ENCODE data around the gene AK9. TPM values are rescaled to one million over a fixed set of nuclear protein-coding genes. Genes with fewer than 3 reads are reported as not detected.

The AK9 gene
- polyA plus RNA-seq, 1 of the 3 experiments (the other 2 are of a cell fraction): 0.76 TPM

DNA sequence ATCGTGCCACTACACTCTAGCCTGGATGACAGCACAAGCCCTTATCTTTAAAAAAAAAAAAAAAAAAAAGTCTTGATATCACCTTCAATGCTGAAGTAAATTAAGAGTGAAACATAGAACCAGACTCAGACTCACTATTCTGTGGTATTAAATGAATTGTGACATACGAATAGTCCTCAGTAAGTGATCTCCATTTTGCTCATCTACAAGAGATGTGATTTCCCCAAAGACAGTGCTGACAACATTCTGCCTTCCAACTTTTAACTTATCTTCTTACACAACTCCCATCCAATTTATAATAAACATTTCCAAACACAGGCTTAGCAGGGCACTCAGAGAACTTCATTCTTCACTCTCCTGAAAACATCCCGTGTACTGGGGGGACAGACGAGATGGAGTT, 216.0 kb downstream of the AK9 start:
- no peak overlapping the region for H2AFZ ChIP-seq (ENCODE audit: low read depth)
- peaks cover 31 to 51% of the 10 kb centered on the region in 2 experiments for H3K36me3 ChIP-seq (replicated peaks in 1 of 2; ENCODE audit: control insufficient read depth in 1 of 2, insufficient read depth in 2 of 2, low read length in 1 of 2)
- WGBS (ENCODE audit: low lambda C conversion rate): 95% methylated on average over 4 of the region's 4 CpGs
- H3K27me3 ChIP-seq (ENCODE audit: insufficient read depth): no peaks in the 10 kb centered on the region
- no peak for TF ChIP-seq SMC3 (IDR thresholded peaks at IDR 0.05; ENCODE audit: low read depth, low read length)
- no peak for TF ChIP-seq NRF1 (IDR thresholded peaks at IDR 0.05; ENCODE audit: low read depth, low read length)
- TF ChIP-seq FOXM1 (IDR thresholded peaks at IDR 0.05; ENCODE audit: low read depth): no peak
- TF ChIP-seq, protein P1, sequence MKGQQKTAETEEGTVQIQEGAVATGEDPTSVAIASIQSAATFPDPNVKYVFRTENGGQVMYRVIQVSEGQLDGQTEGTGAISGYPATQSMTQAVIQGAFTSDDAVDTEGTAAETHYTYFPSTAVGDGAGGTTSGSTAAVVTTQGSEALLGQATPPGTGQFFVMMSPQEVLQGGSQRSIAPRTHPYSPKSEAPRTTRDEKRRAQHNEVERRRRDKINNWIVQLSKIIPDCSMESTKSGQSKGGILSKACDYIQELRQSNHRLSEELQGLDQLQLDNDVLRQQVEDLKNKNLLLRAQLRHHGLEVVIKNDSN (IDR thresholded peaks at IDR 0.05; ENCODE audit: borderline replicate concordance, low read depth): no peak
- no peak for TF ChIP-seq FOXJ3 (CRISPR knock-in tag; IDR thresholded peaks at IDR 0.05)
- no peak for TF ChIP-seq RFX5 (IDR thresholded peaks at IDR 0.05; ENCODE audit: low read length)
- no peak for TF ChIP-seq YY1 (IDR thresholded peaks at IDR 0.05; ENCODE audit: low read depth)
- TF ChIP-seq, protein P2, sequence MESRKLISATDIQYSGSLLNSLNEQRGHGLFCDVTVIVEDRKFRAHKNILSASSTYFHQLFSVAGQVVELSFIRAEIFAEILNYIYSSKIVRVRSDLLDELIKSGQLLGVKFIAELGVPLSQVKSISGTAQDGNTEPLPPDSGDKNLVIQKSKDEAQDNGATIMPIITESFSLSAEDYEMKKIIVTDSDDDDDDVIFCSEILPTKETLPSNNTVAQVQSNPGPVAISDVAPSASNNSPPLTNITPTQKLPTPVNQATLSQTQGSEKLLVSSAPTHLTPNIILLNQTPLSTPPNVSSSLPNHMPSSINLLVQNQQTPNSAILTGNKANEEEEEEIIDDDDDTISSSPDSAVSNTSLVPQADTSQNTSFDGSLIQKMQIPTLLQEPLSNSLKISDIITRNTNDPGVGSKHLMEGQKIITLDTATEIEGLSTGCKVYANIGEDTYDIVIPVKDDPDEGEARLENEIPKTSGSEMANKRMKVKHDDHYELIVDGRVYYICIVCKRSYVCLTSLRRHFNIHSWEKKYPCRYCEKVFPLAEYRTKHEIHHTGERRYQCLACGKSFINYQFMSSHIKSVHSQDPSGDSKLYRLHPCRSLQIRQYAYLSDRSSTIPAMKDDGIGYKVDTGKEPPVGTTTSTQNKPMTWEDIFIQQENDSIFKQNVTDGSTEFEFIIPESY (IDR thresholded peaks at IDR 0.05; ENCODE audit: borderline replicate concordance, low read depth): no peak
- TF ChIP-seq TCF12 (IDR thresholded peaks at IDR 0.05): no peak
- TF ChIP-seq GABPA (IDR thresholded peaks at IDR 0.05; ENCODE audit: low read depth): no peak
- TF ChIP-seq, protein P3, sequence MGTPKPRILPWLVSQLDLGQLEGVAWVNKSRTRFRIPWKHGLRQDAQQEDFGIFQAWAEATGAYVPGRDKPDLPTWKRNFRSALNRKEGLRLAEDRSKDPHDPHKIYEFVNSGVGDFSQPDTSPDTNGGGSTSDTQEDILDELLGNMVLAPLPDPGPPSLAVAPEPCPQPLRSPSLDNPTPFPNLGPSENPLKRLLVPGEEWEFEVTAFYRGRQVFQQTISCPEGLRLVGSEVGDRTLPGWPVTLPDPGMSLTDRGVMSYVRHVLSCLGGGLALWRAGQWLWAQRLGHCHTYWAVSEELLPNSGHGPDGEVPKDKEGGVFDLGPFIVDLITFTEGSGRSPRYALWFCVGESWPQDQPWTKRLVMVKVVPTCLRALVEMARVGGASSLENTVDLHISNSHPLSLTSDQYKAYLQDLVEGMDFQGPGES (IDR thresholded peaks at IDR 0.05; ENCODE audit: low read depth, low read length): no peak
- no peak for TF ChIP-seq ELF1 (IDR thresholded peaks at IDR 0.05)
- TF ChIP-seq, protein P4, sequence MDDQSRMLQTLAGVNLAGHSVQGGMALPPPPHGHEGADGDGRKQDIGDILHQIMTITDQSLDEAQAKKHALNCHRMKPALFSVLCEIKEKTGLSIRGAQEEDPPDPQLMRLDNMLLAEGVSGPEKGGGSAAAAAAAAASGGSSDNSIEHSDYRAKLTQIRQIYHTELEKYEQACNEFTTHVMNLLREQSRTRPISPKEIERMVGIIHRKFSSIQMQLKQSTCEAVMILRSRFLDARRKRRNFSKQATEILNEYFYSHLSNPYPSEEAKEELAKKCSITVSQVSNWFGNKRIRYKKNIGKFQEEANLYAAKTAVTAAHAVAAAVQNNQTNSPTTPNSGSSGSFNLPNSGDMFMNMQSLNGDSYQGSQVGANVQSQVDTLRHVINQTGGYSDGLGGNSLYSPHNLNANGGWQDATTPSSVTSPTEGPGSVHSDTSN (IDR thresholded peaks at IDR 0.05): no peak
- no peak for TF ChIP-seq JUND (IDR thresholded peaks at IDR 0.05)
- TF ChIP-seq, protein P5, sequence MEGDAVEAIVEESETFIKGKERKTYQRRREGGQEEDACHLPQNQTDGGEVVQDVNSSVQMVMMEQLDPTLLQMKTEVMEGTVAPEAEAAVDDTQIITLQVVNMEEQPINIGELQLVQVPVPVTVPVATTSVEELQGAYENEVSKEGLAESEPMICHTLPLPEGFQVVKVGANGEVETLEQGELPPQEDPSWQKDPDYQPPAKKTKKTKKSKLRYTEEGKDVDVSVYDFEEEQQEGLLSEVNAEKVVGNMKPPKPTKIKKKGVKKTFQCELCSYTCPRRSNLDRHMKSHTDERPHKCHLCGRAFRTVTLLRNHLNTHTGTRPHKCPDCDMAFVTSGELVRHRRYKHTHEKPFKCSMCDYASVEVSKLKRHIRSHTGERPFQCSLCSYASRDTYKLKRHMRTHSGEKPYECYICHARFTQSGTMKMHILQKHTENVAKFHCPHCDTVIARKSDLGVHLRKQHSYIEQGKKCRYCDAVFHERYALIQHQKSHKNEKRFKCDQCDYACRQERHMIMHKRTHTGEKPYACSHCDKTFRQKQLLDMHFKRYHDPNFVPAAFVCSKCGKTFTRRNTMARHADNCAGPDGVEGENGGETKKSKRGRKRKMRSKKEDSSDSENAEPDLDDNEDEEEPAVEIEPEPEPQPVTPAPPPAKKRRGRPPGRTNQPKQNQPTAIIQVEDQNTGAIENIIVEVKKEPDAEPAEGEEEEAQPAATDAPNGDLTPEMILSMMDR (IDR thresholded peaks at IDR 0.05): no peak
- TF ChIP-seq EZH2phosphoT487 (IDR thresholded peaks at IDR 0.05; ENCODE audit: borderline replicate concordance, low read depth): no peak
- TF ChIP-seq TEAD4 (IDR thresholded peaks at IDR 0.05; ENCODE audit: borderline replicate concordance, insufficient read depth): no peak
- no peaks in the 10 kb centered on the region for H3F3A ChIP-seq (replicated peaks; ENCODE audit: insufficient read depth)
- no peak overlapping the region for H3K4me2 ChIP-seq
- no peaks in the 10 kb centered on the region for H3K9me3 ChIP-seq
- ChIA-PET POLR2A (no interaction called here), CTCF (interaction anchor here (1.1 kb wide), 1 partner anchor 34 kb away, joined by 4 read pairs; the partner anchor contains the start of genes PPIL6 and SMPD2)
- no peak overlapping the region for H3K9ac ChIP-seq
- H3K79me2 ChIP-seq (ENCODE audit: insufficient read depth): peaks cover 39% of the 10 kb centered on the region
- DNase-seq: no peak
- peaks cover 12% of the 10 kb centered on the region; the same call in 1 of the 2 replicates for H4K20me1 ChIP-seq (ENCODE audit: insufficient read depth)
- H3K4me1 ChIP-seq (ENCODE audit: control insufficient read depth in 1 of 2, insufficient read depth in 2 of 2, low read depth in 1 of 2, low read length in 1 of 2): peaks cover 0 to 3% of the 10 kb centered on the region in 2 experiments; a peak in 2 of 4 replicates
- H3K4me3 ChIP-seq (ENCODE audit: low read depth in 2 of 2, low read length in 1 of 2): no peak overlapping the region
- no peak overlapping the region for H3K27ac ChIP-seq (ENCODE audit: low read depth in 2 of 2, low read length in 1 of 2)
- H3K9me2 ChIP-seq: no peaks in the 10 kb centered on the region
